ENCODE data around the gene PPP1R15A.
"Not testable (repeated sequence)": the region's sequence is repeated elsewhere in the genome, so short reads cannot be mapped to it uniquely, and the experiment has no call there.

The PPP1R15A gene

DNA sequence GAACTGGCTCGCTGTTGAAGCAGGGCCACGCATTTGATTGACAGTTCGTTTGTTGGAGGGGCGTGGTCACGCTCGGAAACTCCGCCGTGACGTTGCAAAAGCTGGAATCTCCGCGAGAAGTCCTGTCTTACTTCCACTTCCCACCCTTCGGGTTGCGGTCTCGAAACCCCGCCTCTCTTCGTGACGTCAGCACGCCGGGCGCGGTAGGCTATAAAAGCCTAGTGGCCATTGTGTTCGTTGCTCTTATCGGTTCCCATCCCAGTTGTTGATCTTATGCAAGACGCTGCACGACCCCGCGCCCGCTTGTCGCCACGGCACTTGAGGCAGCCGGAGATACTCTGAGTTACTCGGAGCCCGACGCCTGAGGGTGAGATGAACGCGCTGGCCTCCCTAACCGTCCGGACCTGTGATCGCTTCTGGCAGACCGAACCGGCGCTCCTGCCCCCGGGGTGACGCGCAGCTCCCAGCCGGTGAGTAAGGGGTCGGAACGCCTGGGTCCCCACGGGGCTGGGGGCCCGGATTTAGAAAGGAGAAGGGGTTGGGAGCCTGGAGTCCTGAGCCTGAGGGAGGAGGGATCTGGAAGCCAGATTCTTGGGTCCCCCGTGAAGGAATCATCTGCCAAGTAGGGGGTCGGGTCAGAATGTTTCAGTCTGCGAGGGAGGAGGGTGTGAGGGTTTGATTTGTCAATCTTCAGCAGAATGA is at the start of gene PPP1R15A:
Gene PPP1R15A (plus strand): TSS at position 240 of the 702 bp plus-strand sequence. CDS start 813 bp downstream, outside the sequence.
- DNase-seq, result peak; percentile 92

DNA sequence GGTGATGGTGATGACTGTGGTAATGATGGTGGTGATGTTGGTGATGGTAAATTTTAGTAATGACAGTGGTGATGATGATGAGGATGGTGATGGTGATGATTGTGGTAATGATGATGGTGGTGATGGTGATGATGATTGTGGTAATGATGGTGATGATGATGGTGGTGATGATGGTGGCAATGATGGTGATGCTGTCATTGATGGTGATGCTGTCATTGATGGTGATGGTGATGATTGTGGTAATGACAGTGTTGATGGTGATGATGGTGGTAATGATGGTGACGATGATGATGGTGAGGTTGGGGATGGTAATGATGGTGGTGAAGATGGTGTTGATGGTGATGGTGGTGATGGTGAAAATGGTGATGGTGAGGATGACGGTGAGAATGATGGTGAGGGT is 49.7 kb upstream of the PPP1R15A start:
- DNase-seq, result no peak

DNA sequence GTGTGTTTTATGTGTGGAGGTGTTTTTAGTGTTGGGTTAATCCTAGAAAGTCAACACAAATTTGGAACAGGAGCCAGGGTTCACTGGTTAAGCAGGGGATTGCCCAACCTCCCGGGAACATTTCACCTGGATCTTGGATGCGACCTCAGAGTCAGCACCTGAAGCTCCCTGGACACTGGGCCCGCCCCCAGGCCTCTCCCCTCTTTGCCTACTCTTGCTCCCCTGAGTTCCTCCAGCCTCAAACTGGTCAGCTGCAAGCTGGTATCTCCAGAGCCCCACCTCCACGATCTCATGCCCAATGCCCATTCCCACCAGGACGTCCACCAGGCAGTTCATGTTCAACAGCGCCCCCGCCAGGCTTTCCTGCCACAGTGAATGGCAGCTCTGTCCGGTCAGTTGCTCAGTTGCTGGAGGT is 45.6 kb upstream of the PPP1R15A start:
- DNase-seq, result no peak

DNA sequence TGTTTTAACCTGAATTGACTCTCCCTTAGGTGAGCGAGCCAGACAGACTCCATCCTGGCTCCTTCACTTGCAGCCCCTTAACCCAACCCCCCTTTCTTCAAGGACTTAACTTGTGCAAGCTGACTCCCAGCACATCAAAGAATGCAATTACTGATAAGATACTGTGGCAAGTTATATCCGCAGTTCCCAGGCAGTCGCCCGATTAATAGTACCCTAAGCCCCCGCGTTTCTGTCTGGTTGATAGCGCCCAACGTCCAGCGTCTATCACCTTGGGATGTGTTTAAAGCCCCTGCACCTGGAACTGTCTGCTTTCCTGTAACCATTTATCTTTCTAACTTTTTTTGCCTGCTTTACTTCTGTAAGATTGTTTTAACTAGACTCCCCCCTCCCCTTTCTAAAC is 42.1 kb upstream of the PPP1R15A start:
- no peak for DNase-seq

DNA sequence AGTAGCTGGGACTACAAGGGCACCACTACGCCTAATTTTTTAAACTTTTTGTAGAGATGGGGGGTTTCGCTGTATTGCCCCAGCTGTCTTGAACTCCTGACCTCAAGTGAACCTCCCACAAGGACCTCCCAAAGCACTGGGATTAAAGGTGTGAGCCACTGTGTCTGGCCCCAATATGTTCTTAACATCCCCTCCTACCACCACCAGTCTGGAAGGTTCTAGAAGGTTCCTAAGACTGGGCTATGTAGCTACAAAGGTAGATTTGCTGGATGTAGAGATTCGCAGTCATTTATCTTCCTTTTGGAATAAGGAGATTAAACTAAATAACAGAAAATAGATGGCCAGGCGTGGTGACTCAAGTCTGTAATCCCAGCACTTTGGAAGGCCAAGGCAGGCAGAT is 41.3 kb upstream of the PPP1R15A start:
- DNase-seq, result no peak

DNA sequence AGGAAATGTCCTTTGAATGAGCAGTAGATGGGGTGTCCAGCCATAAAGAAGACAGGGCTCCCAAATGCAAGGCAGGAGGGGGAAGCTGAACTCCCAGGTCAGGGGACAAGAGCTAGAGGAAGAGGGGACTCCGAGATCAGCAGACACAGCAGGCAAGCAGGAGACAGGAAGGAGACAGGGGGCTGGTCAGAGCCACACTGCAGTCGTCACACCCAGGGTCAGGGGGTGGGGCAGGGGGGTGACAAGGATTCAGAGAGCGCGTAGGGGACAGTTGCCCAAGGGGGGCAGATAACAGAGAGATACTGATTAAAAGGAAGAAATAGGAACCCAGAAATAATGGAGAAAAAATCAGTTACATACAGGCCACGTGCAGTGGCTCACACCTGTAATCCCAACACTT is 39.2 kb upstream of the PPP1R15A start:
- DNase-seq, result no peak

DNA sequence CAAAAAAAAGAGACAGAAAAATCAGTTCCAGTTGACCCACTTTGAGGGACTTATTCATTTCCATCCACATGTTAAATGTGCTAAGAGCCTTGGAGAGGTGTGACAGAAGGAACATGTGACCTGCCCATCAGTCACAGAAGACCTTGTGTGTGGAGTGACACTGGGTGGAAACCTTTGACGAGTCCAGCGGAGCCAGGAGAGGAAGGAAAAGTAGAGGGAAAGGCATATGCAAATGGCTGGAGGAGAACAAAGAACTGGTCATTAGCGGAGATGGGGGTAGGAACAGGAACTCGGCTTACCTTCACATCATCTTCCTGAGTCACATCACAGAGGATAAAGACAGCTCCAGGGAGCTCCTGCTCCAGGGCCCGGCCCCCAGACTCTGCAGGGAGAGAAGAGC is 38.2 kb upstream of the PPP1R15A start:
- DNase-seq, result no peak

DNA sequence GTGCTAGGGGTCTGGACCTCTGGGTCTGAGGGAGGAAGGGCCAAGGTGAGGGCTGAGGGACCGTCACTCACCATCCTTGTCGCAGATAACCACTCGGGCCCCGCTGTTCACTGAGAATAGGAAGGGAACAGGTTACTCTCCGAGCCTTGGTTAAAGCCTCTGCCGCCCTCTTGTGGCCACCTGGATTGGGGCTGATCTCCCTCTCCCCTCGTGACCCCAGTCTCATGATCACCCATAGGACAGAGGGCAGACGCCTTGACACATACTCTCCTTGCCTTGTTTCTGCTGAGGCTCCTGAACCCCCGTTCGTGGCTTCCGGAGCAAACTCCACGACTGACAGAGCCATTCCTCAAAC is 36.5 kb upstream of the PPP1R15A start:
- DNase-seq, result peak; percentile 62

DNA sequence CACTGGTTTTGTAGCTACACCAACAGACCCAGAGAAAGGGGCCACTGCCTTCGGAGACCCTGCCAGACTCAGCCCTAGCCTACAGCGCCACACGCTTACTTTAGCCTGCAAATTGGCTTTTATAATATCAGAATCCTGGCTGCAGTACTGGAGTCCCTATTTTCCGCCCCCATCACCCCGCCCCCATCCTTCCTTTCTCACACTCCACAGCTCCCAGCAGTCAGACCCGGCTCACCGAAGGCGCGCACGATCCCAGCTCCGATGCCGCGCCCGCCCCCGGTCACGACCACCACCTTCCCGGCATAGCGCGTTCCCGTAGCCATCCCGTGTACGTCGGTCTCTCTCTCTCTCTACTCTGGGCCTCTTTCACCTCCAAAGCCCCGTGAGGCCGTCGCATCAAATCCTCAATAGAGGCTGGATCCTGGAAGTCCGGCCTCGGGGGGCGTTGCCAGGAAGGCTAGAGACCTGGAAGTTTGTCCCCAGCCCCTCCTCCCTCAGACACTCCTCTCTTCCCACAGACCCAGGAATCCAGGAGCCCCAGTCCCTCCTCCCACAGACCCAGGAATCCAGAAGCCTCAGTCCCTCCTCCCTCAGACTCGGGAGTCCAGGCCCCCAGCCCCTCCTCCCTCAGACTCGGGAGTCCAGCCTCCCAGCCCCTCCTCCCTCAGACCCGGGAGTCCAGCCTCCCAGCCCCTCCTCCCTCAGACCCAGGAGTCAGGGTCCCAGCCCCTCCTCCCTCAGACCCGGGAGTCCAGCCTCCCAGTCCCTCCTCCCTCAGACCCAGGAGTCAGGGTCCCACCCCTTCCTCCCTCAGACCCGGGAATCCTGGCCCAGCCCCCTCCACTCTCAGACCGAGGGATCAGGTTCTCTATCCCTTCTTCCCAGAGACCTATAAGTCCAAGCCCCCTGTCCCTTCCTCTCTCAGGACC is 35.9 kb upstream of the PPP1R15A start, which contains the start of gene HSD17B14:
Gene HSD17B14 (minus strand): TSS at position 403 of the 929 bp plus-strand sequence. CDS start 80 bp downstream, at position 323.
- peak; percentile 33 for DNase-seq

DNA sequence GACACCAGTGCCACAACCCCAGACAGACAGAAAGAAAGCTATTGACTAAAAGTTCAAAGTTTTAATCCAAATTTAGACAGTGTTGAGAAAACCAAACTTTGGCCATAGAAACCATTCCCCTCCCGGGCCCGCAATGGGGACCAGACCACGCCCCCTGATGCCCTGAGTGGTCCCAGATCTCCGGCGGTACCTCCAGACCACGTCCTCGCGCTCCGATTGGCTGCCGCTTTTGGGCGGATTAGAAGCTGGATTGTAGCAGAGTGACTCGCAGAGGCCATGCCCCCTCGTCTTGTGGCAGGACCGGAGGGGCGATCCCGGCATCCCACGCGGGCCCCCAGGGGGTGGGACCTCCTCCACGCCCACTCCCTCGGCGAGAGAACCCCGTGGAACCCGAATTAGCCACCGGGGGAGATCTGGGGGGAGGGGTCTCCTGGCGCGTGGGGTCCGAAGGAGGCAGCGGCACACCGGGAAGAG is 35.1 kb upstream of the PPP1R15A start:
- DNase-seq, result peak; percentile 91

DNA sequence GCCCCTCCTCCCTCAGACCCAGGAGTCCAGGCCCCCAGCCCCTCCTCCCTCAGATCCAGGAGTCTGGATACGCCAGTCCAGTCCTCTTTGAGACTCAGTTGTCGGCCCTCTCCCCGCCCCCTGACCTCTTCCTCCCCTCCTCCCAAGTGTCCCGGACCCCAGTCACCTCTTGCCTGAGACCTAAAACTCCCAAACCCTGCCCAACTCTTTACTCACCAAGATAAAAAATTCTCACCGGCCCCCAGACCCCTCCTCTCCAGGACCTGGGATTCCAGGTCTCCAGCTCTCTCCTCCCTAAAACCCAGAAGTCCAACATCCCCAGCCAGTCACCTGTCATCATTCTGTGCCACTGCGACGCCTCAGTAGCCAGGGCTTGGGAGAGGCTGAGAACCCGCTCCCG is 34.5 kb upstream of the PPP1R15A start:
- DNase-seq, result no peak

DNA sequence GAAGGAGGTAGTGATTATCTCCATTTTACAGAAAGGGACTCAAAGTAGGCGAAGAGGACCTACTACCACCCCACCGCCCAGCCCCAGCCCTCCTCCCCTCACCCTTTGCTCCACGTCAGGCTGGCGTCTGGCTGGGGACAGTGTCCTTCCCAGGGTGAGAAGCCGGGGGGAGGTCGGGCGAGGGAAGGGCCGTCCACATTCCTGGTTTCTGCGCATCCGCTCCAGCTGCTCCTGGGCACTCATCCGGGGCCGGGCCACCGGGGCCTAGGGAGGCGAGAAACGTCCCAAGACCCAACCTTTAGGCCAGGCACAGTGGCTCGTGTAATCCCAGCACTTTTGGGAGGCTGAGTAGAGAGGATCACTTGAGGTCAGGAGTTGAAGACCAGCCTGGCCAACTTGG is 31.2 kb upstream of the PPP1R15A start:
- no peak for DNase-seq

DNA sequence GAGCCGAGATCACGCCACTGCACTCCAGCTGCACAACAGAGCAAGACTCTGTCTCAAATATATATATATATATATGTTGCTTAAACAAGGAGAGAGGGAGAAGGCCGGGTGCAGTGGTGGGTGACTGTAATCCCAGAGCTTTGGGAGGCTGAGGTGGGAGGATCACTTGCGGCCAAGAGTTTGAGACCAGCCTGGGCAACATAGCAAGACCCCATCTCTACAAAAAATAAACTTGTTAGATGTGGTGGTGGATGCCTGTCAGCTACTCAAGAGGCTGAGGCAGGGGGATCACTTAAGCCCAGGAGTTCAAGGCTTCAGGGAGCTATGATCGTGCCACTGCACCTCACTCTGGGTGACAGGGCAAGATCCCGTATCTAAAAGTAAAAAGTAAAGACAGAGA is 30.6 kb upstream of the PPP1R15A start:
- DNase-seq, result no peak

DNA sequence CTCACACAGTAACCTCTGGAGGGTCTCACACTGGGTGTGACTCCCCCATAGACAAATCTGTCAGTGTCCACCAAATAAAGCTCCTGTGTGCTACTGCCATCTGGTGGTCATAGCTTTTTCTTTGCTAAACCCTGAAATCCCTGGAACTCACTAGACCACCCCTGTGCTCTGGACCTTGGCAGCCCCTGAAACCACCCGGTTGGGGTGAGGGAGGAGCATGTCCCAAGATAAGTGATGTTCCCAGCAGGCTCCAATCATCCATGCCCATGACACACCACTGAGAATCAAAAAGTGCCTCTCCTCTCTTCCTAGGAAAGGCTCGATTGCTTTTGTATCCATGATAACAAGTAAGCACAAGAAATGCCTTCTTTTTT is 29.4 kb upstream of the PPP1R15A start:
- peak; percentile 26 for DNase-seq

DNA sequence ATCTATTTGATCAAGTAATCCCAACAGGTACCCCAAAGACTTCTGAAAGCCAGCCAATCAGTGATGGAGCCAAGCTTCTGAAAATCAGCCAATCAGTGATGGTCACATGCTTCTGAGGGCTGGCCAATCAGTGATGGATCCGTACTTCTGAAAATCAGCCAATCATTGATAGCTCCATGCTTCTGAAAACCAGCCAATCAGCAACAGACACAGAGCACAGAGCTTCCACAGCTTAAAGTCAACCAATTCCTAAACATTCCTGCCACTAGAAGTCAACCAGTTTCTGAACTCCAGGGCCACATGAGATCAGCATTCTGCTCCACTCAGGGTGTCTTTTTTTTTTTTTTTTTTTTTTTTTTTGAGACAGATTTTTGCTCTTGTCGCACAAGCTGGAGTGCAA is 27.7 kb upstream of the PPP1R15A start:
- DNase-seq, result peak; percentile 20

DNA sequence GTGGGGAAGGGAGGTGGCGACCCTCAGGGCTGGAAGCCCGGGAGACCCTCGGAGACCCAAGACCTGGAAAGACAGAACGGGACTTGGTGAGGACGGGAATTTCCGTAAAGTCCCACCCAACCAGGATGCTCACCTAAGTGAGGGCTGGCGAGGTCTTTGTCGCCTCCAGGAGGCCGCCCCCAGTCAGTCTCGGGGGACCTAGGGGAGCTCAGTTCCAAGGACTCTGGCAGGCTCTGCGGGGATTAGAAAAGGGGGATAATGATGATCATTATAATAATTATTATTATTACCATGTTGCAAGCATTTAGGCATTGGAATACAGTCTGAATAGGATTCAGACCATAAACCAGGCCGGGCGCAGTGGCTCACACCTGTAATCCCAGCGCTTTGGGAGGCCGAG is 26.8 kb upstream of the PPP1R15A start:
- DNase-seq, result no peak

DNA sequence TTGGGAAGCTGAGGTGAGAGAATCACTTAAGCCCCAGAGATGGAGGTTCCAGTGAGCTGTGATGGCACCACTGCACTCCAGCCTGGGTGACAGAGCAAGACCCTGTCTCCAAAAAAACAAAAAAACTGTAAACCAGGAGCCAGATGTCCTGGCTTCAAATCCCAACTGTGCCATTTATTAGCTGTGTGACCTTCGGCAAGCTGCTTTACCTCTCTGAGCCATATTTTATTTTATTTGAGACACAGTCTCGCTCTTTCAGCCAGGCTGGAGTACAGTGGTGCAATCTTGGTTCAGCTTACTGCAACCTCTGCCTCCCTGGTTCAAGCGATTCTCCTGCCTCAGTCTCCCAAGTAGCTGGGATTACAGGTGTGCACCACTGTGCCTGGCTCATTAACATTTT is 25.6 kb upstream of the PPP1R15A start:
- DNase-seq, result not testable (repeated sequence)

DNA sequence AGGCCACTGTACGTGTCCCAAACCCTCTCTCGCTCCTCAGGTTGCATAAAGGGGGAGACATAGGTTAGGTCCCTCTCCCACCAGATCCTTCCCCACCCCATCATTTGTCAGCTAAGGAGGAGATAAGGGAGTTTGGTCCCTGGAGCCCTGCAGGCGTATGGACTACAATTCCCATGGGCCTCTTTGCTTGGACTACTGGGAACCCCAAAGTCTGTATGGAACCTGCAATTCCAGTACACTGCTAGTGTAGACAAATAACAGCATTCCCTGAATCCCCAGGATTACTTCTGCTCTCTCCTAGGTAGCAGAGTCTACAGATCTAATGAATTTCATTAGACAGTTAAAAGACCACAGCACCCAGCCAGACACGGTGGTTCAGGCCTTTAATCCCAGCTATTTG is 19.9 kb upstream of the PPP1R15A start:
- no peak for DNase-seq

DNA sequence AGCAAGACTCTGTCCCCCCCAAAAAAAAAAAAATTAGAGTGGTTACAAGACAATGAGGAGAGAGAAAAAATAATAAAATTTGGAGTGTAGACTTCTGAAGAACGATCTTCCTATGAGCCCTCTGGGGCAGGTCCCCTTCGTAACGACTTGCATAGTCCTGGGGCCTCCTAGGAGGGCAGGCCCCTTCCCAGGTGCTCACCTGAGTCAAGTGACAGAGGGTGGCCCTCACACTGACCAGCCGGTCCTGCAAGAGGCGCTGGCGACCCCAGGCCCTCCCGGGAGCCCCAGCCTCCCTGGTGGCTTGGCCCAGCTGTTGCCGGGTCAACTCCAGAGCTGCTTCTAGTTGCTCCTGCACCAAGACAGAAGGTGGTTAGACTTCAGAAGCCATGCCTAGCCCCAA is 18.7 kb upstream of the PPP1R15A start:
- no peak for DNase-seq

DNA sequence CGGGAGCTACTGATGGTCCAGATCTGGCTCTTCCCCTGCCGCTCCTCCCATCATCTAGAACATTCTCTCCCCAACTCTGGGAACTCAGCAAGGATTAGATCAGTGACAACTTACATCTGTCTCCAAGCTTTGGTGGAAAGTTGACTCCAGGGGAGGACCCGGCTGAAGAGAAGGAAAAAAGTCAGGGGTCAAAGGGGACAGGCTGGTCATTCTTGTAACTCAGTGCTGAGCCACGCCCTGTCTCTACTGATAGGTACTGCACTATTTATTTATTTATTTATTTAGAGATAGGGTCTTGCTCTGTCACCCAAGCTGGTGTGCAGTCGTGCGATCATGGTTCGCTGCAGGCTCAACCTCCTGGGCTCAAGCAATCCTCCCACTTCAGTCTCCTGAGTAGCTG is 18.1 kb upstream of the PPP1R15A start:
- no peak for DNase-seq

DNA sequence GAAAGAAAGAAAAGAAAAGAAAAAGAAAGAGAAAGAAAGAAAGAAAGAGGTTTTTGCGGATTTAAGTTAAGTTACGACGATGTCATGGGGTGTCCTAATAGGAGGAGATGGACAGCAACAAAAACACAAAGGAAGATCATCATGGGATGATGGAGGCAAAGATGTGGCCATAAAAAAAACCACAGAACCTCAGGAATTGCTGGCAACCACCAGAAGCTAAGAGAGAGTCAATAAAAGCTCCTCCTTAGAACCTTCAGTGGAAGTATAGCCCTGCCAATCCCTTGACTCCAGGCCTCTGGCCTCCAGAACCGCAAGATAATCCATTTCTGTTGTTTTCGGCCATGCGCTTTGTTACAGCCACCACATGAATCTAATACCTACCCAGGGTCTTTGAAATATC is 15.3 kb upstream of the PPP1R15A start:
- no peak for DNase-seq

DNA sequence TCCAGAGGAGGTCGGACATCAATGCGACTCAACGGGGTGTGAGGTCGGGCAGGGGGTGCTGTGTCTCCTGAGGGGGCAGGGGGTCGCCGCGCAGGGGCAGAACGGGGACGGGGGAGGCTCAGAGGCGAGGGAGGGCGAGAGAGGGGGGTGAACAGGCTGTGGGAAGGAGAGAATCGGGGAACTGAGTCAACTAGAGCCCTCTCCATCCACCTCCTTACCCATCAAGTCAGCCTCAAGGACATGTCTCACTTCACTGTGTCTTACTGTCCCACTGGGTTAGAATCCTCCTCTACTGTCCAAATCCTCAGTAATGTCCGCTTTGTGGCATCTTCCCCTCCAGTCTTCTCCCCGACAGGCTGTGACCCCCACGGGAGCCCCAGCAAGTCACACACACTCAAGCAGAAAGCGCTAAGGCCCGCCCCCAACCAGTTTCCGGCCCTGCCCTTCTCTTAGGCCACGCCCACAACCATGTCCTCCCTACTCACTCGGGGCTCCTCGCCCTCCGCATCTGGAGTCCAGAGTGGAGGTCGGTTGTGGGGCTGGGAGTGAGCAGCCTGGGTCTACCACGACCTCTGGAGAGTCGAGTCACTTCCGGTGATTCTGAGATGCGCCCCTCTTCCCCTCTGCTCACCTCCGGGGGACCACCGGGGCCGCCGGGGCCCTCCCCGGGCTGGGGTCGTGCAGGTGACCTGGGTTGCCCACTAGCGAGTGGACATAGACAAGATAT is 13.1 kb upstream of the PPP1R15A start:
- no peak for DNase-seq

Data from NCI-H446 treated with DMSO at 0.1 percent for 48 hours (cell line).